Muscle layer of colon (tissue), 2 donors: ENCODE results near the gene ZDHHC6.

Experiments
- H3K27ac ChIP-seq: one replicate; pipeline ENCODE4 v1.7.0; 2013; ENCODE audit warnings: low read depth, mild to moderate bottlenecking, low read length, moderate library complexity
- H3K27me3 ChIP-seq, 2 donors: one replicate each; pipeline ENCODE4 v1.7.0; 2013; ENCODE audit warnings: low read length in 2 of 2, mild to moderate bottlenecking in 2 of 2; ENCODE audit not compliant: insufficient read depth in 2 of 2, control insufficient read depth in 1 of 2
- H3K36me3 ChIP-seq: one replicate; pipeline ENCODE4 v1.7.0; 2013; ENCODE audit warnings: mild to moderate bottlenecking, low read length; ENCODE audit not compliant: insufficient read depth
- H3K4me1 ChIP-seq: one replicate; pipeline ENCODE4 v1.7.0; 2013; ENCODE audit warnings: mild to moderate bottlenecking, low read length; ENCODE audit not compliant: insufficient read depth
- H3K4me3 ChIP-seq, 2 donors: one replicate each; pipeline ENCODE4 v1.7.0; 2013; ENCODE audit warnings: low read length in 2 of 2, low read depth in 1 of 2, mild to moderate bottlenecking in 1 of 2, moderate library complexity in 1 of 2
- H3K9ac ChIP-seq: one replicate; pipeline ENCODE4 v1.7.0; 2013; ENCODE audit warnings: low read length
- H3K9me3 ChIP-seq: one replicate; pipeline ENCODE4 v1.7.0; 2013; ENCODE audit warnings: mild to moderate bottlenecking, low read length
- donor health status: abdominal sarcoma.
- donor health status: Adenocarcinoma of cecum.

The ZDHHC6 gene

GRCh38 chr10:112446855-112447619 lies at the start of gene ZDHHC6, which contains the start of gene VTI1A:
ZDHHC6 (minus strand) TSS chr10:112446914; CDS start chr10:112445436, 1,478 bp downstream.
VTI1A (plus strand) TSS chr10:112447215; CDS start chr10:112447374, 159 bp downstream.
- H3K4me1 ChIP-seq: peaks cover 15% of the 10 kb centered on the region
- H3K27ac ChIP-seq: peak within 1 kb of the TSS; percentile 97
- peaks cover 29% of the 10 kb centered on the region for H3K36me3 ChIP-seq
- H3K9ac ChIP-seq: peak within 1 kb of the TSS; percentile 97
- H3K9me3 ChIP-seq: no peaks in the 10 kb centered on the region
- H3K27me3 ChIP-seq: no peaks in the 10 kb centered on the region
- H3K4me3 ChIP-seq: peak within 1 kb of the TSS; percentile 96 to 99

DNA sequence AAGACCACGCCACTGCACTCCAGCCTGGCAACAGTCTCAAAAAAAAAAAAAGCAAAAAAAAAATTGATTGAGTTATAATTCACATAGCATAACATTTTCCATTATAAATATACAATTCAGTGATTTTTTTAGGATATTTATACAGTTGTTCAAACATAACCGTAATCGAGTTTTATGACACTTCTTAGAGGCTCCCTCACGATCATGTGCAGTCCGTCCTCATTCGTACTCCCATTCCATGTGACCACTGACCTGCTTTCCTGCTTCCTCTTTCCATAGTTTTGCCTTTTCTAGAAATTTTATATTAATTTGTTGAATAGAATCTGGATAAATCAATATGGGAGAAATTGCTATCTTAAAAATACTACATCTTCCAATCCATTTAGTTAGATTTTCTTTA lies 46.0 kb upstream of the ZDHHC6 start:
- peaks cover 5% of the 10 kb centered on the region for H3K4me1 ChIP-seq
- no peaks in the 10 kb centered on the region for H3K36me3 ChIP-seq
- no peak overlapping the region for H3K27ac ChIP-seq
- H3K9ac ChIP-seq: no peak overlapping the region
- no peak overlapping the region for H3K4me3 ChIP-seq
- H3K9me3 ChIP-seq: no peaks in the 10 kb centered on the region
- no peaks in the 10 kb centered on the region for H3K27me3 ChIP-seq

DNA sequence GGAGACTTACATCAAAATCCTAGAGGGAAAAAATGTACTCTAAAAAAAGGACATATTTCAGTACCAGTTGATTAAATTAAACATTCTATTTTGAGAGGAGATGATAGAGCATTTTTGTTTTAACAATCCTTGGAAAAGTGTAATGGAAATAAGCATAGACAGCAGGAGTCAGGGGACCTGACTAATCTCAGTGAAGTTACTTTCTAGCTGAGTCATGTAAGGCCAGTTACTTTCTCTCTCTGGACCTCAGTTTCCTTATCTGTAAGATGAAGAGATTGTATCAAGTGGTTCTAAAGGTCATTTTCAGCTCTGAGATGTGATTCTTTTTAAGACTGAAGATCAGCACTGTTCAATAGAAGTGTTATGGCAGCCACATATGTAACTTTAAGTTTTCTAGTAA lies 44.4 kb upstream of the ZDHHC6 start:
- H3K27me3 ChIP-seq: no peaks in the 10 kb centered on the region
- peaks cover 5% of the 10 kb centered on the region for H3K4me1 ChIP-seq
- no peak overlapping the region for H3K4me3 ChIP-seq
- H3K9ac ChIP-seq: no peak overlapping the region
- no peaks in the 10 kb centered on the region for H3K36me3 ChIP-seq
- H3K9me3 ChIP-seq: no peaks in the 10 kb centered on the region
- H3K27ac ChIP-seq: no peak overlapping the region

DNA sequence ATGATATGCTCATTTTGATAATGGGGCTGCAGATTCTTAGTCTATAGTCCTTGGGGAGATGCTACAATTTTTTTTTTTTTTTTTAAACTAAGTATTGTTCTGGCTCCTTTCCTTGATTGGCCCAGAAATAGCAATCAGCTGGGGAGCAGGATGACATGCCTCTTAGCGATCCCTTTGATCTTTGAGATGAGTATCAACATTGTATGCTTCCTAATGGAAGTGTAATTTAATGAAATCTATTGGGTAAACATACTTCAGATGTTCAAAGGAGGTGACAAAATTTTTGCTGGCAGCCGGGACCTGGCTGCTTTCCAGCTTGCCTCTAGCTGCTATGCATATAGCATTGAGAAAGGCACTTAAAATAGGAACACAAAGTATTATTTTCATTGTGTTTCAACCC lies 43.8 kb upstream of the ZDHHC6 start:
- H3K9me3 ChIP-seq: no peaks in the 10 kb centered on the region
- no peak overlapping the region for H3K27ac ChIP-seq
- no peak overlapping the region for H3K4me3 ChIP-seq
- H3K9ac ChIP-seq: no peak overlapping the region
- no peaks in the 10 kb centered on the region for H3K27me3 ChIP-seq
- H3K4me1 ChIP-seq: peaks cover 5% of the 10 kb centered on the region
- H3K36me3 ChIP-seq: no peaks in the 10 kb centered on the region

GRCh38 chr10:112487964-112488363 lies 41.2 kb upstream of the ZDHHC6 start:
- Histone ChIP-seq H3K4me1 (peaks cover 5% of the 10 kb centered on the region), H3K4me3 (no peak overlapping the region), H3K9ac (no peak overlapping the region), H3K36me3 (no peaks in the 10 kb centered on the region), H3K27ac (no peak overlapping the region), H3K27me3 (no peaks in the 10 kb centered on the region), H3K9me3 (no peaks in the 10 kb centered on the region)

DNA sequence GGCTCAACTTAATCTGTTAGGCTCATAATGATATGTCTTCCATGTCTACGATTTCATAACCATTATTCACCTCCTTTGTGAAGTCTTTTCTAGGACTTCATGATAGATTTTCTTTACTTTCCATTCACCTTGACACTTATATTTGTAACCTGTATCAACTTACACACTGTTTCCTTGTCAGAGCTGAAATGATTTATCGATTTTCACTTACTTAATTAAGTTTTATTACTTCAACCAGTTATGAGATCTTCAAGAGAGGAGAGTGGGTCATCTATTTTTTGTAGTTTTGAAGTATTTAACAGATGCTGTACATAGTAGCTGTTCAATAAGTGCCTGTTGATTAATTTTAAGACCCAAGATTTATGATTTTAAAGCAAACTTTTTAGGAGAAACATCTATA lies 37.7 kb upstream of the ZDHHC6 start:
- Histone ChIP-seq H3K9me3 (no peaks in the 10 kb centered on the region), H3K27me3 (no peaks in the 10 kb centered on the region), H3K36me3 (no peaks in the 10 kb centered on the region), H3K9ac (no peak overlapping the region), H3K4me1 (no peaks in the 10 kb centered on the region), H3K4me3 (no peak overlapping the region), H3K27ac (no peak overlapping the region)

GRCh38 chr10:112481602-112482001 lies 34.9 kb upstream of the ZDHHC6 start:
- H3K36me3 ChIP-seq: no peaks in the 10 kb centered on the region
- H3K9ac ChIP-seq: no peak overlapping the region
- no peaks in the 10 kb centered on the region for H3K9me3 ChIP-seq
- no peaks in the 10 kb centered on the region for H3K4me1 ChIP-seq
- H3K27ac ChIP-seq: no peak overlapping the region
- no peaks in the 10 kb centered on the region for H3K27me3 ChIP-seq
- no peak overlapping the region for H3K4me3 ChIP-seq

DNA sequence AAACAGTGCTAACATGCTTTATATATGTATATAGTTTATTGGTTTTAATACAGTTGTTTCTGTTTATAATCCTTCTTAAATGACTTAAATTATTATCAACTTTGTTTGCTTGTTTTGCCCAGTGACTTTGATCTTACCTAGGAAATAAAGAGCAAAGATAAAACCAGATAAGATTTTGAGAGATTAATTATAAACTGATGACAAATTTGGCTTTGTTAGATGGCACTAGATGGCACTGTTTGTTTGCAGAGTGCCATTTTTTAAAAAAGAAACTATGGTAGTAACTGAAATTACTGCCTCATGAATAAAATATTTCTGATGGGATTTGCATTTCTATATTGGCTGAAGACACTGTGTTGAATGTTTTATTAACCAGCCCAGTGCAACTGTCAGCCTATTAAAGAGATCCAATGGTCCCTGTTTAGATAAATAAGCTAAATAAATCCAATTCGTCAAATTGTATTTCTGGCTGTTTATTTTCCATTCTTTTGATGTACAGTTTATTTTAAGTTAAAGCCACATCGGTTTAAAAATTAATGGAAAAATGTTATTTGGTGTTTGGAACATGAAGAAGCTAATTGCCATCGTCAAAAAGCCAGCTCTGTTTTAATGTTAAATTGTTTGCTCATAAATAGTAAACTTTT lies 29.0 kb upstream of the ZDHHC6 start:
- Histone ChIP-seq H3K9me3 (no peaks in the 10 kb centered on the region), H3K4me1 (no peaks in the 10 kb centered on the region), H3K9ac (no peak overlapping the region)

DNA sequence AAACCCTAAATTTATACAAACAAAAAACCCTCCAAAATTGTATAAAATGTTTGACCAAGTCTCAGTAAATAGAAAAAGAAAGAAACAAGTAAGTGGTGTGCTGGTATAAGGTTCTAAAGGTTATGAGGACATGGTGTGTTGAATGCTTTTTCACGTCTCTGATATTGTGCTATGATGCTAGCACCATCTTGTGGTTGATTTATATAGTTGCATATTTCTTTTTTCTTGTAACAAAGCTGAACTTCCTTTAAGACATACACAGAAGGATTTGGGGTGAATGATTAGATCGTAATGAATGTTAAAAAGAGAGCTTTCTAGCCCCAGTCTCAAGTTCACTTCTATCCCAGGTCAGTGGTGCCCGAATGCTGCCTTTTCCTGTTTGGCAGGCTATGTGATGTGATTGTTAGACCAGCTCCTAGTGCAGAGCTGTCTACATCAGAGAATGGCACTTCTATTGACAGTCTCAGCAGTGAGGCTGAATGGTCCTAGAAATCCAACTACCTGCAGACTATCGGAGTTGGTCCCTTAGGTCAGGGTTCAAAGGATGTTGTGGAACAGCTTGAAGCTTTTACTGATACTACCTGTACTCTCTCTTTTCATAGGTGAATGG lies 25.3 kb upstream of the ZDHHC6 start:
- Histone ChIP-seq H3K9me3 (no peaks in the 10 kb centered on the region), H3K36me3 (no peaks in the 10 kb centered on the region), H3K9ac (no peak overlapping the region), H3K4me1 (no peaks in the 10 kb centered on the region), H3K4me3 (no peak overlapping the region), H3K27me3 (no peaks in the 10 kb centered on the region), H3K27ac (no peak overlapping the region)

More for the DNA sequence above, 29.0 kb upstream of the ZDHHC6 start:
- no peaks in the 10 kb centered on the region for H3K36me3 ChIP-seq
- H3K27ac ChIP-seq: no peak overlapping the region
- H3K27me3 ChIP-seq: no peaks in the 10 kb centered on the region
- H3K4me3 ChIP-seq: no peak overlapping the region

DNA sequence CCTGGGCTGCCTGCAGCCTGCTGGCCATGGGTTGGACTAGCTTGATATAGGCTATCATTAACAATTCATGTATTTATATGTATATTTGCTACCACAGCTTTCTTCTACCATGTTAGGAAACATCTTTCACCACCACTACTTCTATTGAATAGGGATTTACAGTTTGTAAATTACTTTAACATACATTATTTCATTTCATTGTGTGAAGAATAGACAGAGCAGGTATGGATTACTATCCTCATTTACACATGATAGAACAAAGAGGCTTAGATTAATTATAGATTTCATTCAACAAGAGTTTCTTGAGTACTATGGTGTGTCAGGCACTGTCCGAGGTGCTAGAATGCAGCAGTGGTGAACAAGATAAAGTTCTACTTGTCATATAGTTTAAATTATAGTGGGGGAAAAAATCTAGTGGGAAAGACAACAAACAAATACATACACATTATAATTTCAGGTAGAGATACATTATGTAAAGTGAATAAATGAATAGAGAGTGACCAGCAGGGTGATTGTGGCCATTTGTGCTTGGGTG lies 20.9 kb upstream of the ZDHHC6 start:
- Histone ChIP-seq H3K9me3 (no peaks in the 10 kb centered on the region), H3K27ac (no peak overlapping the region), H3K4me3 (no peak overlapping the region), H3K27me3 (no peaks in the 10 kb centered on the region), H3K4me1 (no peaks in the 10 kb centered on the region), H3K36me3 (peaks cover 14% of the 10 kb centered on the region), H3K9ac (no peak overlapping the region)

GRCh38 chr10:112466802-112467201 lies 20.1 kb upstream of the ZDHHC6 start:
- H3K9me3 ChIP-seq: no peaks in the 10 kb centered on the region
- H3K27ac ChIP-seq: no peak overlapping the region
- no peaks in the 10 kb centered on the region for H3K4me1 ChIP-seq
- no peak overlapping the region for H3K4me3 ChIP-seq
- H3K27me3 ChIP-seq: no peaks in the 10 kb centered on the region
- H3K36me3 ChIP-seq: peaks cover 14% of the 10 kb centered on the region
- no peak overlapping the region for H3K9ac ChIP-seq
